Umbilical cord (tissue), 2 donors: ENCODE measurements around the gene TIAL1. TPM values are rescaled to one million over a fixed set of nuclear protein-coding genes. Genes with fewer than 3 reads are reported as not detected.

Source experiments
- DNase-seq: peaks from one replicate; pipeline ENCODE4 v3.0.0-alpha.2; 2015; ENCODE audit warnings: low spot score
- total RNA-seq: library from RNA; depleted of rRNA; stranded (reverse); fragments of >200 nt; gene quantifications from one replicate; pipeline ENCODE4 v1.2.3, GENCODE V29; 2014; ENCODE audit warnings: low replicate concordance; ENCODE audit not compliant: insufficient read depth

TIAL1 gene
- total RNA-seq, 1 donor from 2014 or later: 57.3 TPM

- DNase-seq: no peak
Measured at GRCh38 chr10:119531067-119531466, 65.7 kb downstream of the TIAL1 start.

- peak; percentile 30 for DNase-seq
Measured at GRCh38 chr10:119528663-119529237, 68.0 kb downstream of the TIAL1 start.

- no peak for DNase-seq
Measured at GRCh38 chr10:119526621-119527592, 69.9 kb downstream of the TIAL1 start.

DNA sequence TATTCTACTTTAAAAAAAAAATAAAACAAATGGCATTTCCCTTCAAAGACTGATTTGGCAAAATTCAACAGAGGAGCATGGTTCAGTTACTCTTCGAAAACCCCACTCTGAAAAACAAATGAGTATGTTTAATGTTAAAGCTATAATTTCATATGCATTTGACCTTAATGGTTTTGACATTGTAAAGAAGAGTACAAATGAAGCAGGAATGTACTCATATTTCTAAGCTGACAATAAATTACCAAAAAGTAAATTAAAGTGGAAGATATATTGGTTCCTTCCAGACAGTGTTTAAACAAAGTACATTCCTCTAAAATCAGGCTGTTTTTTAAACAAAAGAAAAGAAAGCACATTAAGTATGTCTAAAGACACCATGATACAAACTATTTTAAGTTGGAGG, 70.6 kb downstream of the TIAL1 start:
- no peak for DNase-seq

GRCh38 chr10:119525116-119525515, 71.6 kb downstream of the TIAL1 start:
- no peak for DNase-seq

GRCh38 chr10:119524720-119525070, 72.1 kb downstream of the TIAL1 start:
- DNase-seq: no peak

- DNase-seq: no peak
Measured at GRCh38 chr10:119523895-119524719, 72.7 kb downstream of the TIAL1 start.

Other genes starting within 250 kb of the TIAL1 start
- gene RGS10, start 54.2 kb downstream of the TIAL1 start, total RNA-seq: 46.9 TPM
- 4.1 TPM for gene BAG3, start 54.4 kb upstream of the TIAL1 start, total RNA-seq
- 40.9 TPM for gene INPP5F, start 129.1 kb upstream of the TIAL1 start, total RNA-seq